A172 (cell line): Measurements from ENCODE around the gene DUSP12. TPM values are rescaled to one million over a fixed set of nuclear protein-coding genes. Genes with fewer than 3 reads are reported as not detected.

ENCODE experiments used
- total RNA-seq: library from RNA; depleted of rRNA; stranded (reverse); fragments of >200 nt; shearing (Covaris generic); gene quantifications from 2 replicates; pipeline ENCODE4 v1.2.3, GENCODE V29; 2014; rRNA removed

Gene DUSP12
- total RNA-seq, 1 experiment from 2014 or later = 116 TPM

Other genes starting within 250 kb of the DUSP12 start
- 0.40 and 0.98 TPM in 2 replicates for gene FCGR2A, start 244.3 kb upstream of the DUSP12 start, total RNA-seq
- 1.2 and 1.7 TPM in 2 replicates for gene HSPA6, start 225.2 kb upstream of the DUSP12 start, total RNA-seq
- not detected in 2 replicates for gene FCGR3A, start 200.0 kb upstream of the DUSP12 start, total RNA-seq
- not detected in 2 replicates for gene FCGR3B, start 118.6 kb upstream of the DUSP12 start, total RNA-seq
- not detected in 2 replicates for gene FCGR2B, start 86.6 kb upstream of the DUSP12 start, total RNA-seq
- gene FCRLA, start 42.6 kb upstream of the DUSP12 start, total RNA-seq = 0.09 and 0.43 TPM in 2 replicates
- gene FCRLB, start 28.2 kb upstream of the DUSP12 start, total RNA-seq = 2.7 and 3.1 TPM in 2 replicates
- gene ATF6, start 16.5 kb downstream of the DUSP12 start, total RNA-seq = 32.8 and 35.0 TPM in 2 replicates